Left renal pelvis (tissue), 4 donors: ENCODE data around the gene MLNR. TPM values are rescaled to one million over a fixed set of nuclear protein-coding genes. Genes with fewer than 3 reads are reported as not detected.

ENCODE experiments used
- DNase-seq, 4 donors: peaks; one replicate each; pipeline ENCODE4 v3.0.0-alpha.2; 2013; ENCODE audit warnings: low read depth in 4 of 4, low spot score in 3 of 4
- polyA plus RNA-seq, 4 donors: library from polyadenylated mRNA; unstranded; fragments of 120-200 nt; gene quantifications; one replicate each; pipeline ENCODE4 v1.2.1, GENCODE V29; 2013; ENCODE audit not compliant: insufficient read length in 4 of 4

MLNR gene, protein sequence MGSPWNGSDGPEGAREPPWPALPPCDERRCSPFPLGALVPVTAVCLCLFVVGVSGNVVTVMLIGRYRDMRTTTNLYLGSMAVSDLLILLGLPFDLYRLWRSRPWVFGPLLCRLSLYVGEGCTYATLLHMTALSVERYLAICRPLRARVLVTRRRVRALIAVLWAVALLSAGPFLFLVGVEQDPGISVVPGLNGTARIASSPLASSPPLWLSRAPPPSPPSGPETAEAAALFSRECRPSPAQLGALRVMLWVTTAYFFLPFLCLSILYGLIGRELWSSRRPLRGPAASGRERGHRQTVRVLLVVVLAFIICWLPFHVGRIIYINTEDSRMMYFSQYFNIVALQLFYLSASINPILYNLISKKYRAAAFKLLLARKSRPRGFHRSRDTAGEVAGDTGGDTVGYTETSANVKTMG
- polyA plus RNA-seq: under 1 TPM in 2 of 4 donors, not detected in 2; 0.14 to 0.17 TPM

DNA sequence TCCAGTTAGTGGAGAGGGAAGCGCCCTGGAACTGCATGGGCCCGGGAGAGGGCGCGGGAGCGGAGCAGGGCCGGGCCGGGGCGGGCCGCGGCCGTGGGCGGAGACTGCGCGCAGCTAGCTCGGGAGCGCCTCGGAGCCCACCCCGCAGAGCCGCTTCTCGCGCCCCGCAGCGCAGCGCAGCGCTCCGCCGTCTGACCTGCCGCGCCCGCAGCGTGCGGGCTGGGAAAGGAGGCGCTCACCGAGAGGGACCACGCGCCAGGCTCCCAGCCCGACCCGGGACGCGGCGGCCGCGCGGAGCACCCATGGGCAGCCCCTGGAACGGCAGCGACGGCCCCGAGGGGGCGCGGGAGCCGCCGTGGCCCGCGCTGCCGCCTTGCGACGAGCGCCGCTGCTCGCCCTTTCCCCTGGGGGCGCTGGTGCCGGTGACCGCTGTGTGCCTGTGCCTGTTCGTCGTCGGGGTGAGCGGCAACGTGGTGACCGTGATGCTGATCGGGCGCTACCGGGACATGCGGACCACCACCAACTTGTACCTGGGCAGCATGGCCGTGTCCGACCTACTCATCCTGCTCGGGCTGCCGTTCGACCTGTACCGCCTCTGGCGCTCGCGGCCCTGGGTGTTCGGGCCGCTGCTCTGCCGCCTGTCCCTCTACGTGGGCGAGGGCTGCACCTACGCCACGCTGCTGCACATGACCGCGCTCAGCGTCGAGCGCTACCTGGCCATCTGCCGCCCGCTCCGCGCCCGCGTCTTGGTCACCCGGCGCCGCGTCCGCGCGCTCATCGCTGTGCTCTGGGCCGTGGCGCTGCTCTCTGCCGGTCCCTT lies at the start of gene MLNR:
TSS of gene MLNR (plus strand) at position 303 of the 820 bp plus-strand sequence. CDS start at position 303, 0 bp downstream.
- DNase-seq: no peak

DNA sequence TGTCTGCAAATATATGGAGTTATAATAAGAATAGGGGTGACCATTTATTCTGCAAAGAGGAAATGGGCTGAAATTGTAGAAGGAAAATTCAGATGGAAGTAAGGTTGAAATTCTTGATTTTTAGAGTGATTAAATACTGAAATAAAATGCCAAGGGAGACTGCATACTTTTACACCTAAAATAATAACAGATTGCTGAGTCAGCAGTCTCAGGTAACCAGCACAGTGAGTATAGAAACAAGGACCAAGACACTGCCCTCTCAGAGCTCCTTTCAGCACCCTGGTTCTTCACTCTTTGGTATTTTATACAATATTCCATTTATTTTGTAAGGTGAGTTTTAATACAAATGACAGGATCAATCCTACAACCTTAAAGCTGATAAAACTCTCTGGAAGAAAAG lies 48.8 kb upstream of the MLNR start:
- no peak for DNase-seq

DNA sequence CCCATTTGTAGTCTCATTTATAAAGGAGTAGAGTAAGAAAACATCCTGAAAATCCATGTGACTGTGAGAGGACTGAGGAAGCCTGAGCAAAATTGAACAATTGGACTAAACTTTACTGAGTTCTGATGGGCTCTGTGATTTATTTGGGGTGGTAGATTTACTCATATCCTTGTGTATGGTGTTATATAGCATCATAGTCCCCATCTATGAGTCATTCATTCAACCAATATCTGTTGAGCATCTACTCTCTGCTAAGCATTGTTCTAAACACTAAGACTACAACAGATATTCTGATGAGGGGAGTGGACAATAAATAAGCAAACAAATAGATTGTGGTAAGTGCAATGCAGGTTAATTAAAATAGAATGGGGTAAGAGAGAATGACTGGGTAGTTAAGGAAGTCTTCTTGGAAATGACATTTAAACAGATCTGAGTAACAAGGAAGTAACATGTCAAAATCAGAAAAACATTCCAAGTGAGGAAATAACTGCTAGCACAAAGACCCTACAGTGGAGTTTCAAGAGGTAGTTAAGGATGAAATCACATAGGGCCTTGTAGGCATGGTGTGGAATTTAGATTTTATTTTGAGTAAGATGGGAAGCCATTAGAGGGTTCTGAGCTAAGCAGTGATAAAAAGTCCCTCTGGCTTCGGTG lies 36.3 kb upstream of the MLNR start:
- no peak for DNase-seq

DNA sequence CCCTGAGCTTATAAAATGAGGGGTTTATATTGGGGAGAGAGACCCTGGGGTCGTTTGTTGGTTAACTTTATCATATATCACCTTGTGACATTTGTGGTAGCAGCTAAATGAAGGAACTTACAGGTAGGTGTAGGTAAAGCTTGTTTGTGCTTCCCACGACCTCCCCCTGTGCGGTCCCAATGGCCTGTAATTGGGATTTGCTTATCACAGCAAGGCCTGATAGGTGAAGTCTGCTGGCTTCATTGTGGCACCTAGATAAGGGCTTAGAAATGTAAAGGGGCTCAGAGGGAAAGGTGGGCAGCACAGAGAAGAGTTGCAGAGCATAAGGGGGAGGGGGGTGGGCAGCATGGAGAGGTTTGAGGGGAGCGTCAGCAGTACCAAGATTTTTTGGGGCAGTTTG lies 35.5 kb upstream of the MLNR start:
- DNase-seq: no peak

- DNase-seq: no peak
Measured at GRCh38 chr13:49185264-49185663, 34.9 kb upstream of the MLNR start.

- no peak for DNase-seq
Measured at GRCh38 chr13:49190901-49191300, 29.2 kb upstream of the MLNR start.

GRCh38 chr13:49206641-49207040 lies 13.5 kb upstream of the MLNR start:
- no peak for DNase-seq

- no peak for DNase-seq
Measured at GRCh38 chr13:49208619-49209018, 11.5 kb upstream of the MLNR start.

DNA sequence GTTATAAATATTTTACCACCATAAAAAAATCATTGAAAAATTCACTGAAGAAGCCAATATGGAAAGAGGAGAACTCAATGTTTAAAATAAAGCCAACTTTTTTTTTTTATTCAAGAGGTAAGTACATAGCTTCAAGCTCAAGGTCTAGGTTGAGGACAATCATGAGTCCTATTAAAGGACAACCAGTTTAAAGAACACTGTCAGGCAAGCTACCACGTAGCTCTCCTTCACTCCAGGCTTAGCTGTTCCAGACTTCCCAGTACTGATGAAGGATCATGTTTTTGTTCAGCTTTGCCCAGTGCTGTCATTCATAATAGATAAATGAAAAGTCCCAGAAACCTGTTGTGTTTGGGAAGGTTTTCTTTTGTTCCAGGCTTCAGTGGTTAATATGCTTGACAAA lies 10.0 kb upstream of the MLNR start:
- DNase-seq: no peak

DNA sequence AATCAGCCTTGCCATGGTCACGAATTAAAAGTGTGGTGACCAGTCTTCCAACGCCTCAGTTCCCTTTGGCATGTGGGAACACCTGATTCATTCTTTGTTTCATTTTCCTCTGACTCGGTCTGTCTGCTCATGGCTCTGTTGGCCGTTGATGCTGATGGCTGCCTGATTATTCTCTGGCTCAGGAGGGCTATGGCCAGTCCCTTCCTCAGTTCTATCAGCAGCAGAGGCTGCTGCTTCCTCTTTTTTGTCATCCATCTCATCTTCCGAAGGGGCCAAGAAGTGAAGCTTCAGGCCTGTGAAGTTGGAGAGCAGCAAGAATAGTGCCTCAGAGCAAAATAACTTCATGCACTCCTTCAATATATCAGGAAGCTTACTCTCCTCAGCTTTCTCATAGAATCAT lies 9.5 kb upstream of the MLNR start:
- no peak for DNase-seq

DNA sequence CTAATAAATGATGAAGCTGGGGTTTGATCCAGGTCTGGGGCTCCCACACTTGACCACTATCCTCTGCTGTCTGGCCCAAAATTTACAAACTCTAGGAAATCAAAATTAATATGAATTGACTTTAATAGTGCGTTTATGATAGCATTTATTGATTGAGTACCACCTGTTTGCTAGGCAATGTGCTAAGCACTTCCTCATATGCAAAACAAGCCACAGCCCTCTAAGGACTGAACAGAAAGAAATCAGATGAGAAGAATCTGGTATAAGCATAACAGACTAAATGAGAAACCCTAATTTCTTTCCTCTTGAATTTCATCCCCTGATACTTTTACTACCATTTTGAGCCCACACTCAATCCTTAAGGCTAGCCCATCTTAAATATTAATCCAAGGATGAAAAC lies 6.6 kb upstream of the MLNR start:
- no peak for DNase-seq

DNA sequence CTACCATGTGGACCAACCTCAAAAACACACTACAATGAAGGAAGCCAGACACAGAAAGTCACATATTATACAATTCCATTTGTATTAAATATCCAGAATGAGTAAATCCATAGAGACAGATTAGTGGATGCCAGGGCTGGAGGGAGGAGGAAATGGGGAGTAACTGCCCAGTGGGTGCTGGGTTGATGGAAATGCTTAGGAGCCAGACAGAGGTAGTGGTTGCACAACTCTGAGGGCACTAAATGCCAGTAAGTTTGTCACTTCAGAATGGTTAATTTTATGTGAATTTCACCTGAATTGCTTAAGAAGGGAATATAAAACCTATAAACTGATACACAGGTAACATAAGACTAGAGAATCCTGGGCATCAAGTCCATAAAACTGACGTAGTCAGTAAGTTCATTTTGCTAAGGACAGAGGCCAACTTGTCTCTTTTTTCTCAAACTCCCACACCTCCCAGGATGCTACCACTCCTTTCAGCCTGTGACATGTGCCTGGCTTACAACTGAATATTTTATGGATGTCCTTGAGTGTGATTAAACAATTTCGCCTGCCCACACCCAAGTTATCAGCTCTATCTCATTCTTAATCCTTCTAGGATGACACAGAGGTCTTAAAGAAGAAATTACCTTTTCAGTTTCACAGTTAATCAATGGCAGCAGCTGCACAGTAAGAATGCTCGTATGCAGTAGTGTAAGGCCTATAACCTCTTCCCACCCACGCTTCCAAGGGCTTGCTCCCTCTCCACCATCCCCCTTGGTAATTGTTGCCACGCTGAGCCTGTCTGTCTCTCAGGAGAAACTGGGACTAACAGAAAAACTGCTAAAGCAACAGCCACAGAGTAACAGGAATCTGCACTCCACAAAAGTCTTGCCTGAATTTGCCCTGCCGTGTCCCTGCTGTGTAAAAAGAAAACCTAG lies 5.9 kb upstream of the MLNR start:
- no peak for DNase-seq

DNA sequence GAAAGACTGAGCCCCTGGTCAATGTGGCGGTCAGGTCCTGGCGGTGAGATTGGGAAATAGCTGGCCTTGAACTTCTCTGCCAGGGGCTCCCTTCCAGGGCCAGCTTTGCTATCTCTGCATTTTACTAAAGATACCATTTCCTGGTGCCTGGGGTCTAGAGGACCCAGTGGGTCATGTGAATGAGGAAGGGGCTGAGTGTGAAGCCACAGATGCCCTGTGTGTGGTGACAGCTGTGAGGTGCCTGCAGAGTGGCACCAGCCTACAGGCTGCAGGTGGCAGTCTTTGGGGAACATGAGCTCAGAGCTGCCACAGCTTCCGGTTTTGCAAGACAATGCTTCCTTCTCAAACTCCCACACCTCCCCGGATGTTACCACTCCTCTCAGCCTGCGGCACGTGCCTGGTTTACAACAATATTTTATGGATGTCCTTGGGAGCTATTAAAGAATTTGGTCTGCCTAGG lies 5.2 kb upstream of the MLNR start:
- no peak for DNase-seq

GRCh38 chr13:49216334-49216733 lies 3.8 kb upstream of the MLNR start:
- no peak for DNase-seq

GRCh38 chr13:49217962-49218492 lies 2.1 kb upstream of the MLNR start:
- DNase-seq: no peak

GRCh38 chr13:49218493-49219051 lies 1.6 kb upstream of the MLNR start:
- DNase-seq: no peak

GRCh38 chr13:49219647-49220035 lies 497 bp upstream of the MLNR start:
- no peak for DNase-seq

- DNase-seq: no peak
Measured at GRCh38 chr13:49220856-49221589, 885 bp downstream of the MLNR start.

DNA sequence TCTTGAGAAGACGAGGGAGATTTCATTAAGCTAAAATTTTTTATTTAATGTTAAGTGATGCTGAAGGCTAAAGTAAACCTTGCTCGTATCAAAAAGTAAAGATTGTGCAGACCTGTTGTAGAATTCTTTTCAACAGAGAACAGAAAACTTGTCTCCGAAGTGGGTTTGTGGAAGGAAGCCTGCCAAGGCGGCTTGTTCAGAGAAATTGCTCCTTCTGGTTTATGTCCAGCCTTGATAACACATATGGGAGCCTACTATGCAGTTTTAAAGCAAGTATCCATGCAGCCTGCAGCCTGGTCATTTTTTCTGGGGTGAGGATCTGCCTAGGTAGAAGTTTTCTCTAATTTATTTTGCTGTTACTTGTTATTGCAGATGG lies 1.4 kb downstream of the MLNR start:
- DNase-seq: no peak
